ENCODE data around the gene TUBGCP6.

Gene TUBGCP6

DNA sequence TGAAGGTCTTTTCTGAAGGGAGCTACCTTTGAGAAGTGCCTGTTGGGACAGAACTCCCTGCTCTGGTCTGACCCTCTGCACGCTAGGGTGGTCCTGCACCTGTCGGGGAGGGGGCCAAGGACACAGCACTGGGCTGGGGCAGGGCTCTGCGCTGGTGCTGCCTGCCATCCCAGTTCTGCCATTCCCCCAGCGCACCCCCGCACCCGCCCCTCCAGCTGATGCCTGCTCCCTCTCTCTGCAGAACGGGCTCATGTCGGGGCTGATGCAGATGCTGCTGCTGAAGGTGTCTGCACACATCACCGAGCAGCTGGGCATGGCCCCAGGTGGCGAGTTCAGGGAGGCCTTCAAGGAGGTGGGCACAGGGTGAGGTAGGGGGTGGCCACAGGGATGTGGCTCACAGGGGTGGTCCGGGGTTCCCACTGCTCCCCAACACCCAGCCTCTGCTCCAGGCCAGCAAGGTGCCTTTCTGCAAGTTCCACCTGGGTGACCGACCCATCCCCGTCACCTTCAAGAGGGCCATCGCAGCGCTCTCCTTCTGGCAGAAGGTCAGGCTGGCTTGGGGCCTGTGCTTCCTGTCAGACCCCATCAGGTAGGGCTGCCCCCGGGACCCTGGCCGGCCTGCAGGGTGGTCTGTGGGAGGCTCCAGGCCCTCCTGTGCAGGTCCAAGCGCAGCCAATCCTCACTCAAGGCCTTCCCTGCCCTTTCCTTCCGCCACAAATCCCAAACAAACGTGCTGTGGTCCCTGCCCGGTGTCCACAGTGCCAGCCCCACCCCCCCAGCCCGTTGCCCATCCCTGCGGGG lies 47.6 kb downstream of the TUBGCP6 start:
- no peak for DNase-seq (ENCODE audit: low read depth in 2 of 2)

DNA sequence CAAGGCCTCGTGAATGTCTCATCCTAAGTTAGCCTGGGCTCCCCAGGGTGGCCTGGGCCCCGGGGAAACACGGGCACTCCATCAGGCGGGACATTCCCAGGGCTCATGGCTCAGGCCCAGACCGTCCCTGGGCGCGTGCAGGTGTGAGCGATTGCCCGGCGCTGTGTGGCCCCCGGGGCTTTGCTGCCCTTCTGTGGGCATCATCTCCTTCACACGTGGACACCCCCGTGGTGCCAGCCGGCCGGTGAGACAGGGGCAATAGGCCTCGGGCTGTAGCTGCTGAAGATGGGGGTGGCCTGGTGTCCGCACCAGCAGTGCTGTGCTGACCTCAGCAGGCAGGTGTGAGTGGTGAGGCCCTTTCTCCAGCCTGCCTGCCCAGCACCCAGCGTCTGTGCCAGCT lies 48.6 kb downstream of the TUBGCP6 start:
- DNase-seq (ENCODE audit: low read depth in 2 of 2), result no peak

DNA sequence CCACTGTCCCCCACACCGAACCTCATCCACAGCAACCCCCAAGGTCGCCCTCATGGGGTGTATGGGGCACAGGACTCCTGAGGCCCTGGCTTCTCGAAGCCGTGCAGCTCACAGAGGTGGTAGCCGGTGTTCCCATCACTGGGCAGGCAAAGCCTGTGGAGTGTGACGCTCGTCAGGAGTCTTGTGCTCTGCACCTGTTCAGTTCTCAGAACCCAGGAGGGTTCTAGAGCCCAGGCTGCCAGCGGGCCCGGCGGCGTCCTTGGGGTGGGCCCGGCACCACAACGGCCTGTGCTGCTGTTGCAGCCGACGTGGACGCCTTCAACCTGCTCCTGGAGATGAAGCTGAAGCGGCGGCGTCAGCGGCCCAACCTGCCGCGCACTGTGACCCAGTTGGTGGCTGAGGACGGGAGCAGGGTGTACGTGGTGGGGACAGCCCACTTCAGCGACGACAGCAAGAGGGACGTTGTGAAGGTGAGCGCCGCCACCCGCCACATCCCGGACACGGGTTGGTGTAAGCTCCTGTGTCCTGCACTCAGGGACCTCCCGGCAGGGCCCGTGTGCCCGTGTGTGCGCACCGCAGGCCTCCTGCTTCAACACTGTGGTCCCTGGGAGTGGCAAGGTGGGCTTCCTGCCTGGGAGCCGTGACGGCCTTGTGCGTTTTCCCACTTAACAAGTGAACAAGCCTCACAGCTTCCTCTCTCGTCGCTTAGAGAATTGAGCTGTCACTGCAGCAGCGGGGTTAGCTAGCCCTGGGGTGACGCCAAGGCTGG lies 50.6 kb downstream of the TUBGCP6 start:
- DNase-seq (ENCODE audit: low read depth in 2 of 2), result no peak

DNA sequence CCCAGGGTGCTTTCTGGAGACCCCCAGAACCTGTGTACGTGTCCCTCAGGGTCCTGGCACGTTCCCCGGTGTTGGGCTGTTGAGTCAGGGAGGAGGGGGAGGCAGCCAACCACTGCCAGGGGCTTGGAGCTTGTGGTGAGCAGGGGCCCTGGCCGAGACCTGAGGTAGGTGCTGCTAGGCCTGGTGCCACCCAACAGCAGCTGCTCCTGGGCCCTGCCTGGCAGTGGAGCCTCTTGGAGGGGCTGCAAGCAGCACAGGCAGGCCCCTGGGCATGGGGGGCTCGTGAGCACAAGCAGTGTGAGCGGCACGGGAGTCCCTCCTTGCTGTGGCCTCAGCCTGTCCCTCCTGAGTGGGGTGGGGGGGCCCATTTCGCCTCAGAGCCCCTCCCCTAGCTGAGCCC lies 51.2 kb downstream of the TUBGCP6 start:
- no peak for DNase-seq (ENCODE audit: low read depth in 2 of 2)

DNA sequence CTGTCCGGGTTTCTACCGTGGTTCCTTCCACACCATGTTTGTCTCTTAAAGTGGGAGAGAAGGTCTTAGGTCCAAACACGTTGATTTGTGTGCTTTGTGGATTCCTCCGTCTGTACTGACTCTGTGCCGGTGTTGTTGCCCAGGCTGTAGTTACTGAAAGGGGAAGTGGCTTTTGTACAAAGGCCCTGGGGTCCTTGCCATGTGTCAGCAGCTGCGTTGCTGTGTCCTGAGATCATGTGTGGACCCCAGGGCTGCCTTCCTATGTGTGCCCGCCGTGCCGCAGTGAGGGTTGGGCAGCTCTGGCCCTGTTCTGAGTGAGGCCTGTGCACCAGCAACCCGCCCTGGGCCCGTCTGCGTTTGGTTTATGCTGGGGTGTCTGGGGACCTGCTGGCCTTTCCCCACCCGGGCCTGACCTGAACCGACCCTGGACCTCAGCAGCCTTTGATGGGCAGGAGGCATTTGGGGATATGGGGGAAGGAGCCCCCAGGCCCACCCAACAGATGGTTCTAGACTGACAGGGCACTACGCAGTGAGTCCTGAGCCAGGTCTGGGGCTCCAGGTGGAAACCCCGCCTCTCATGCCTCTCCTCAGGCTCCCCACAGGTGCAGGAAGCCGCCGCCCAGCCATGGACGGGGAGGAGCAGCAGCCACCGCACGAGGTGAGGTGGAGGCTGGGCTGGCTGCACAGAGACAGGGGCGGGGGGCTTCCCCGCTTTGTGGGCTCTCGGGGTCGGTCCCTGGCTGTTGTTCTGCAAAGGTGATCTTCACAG lies 52.2 kb downstream of the TUBGCP6 start:
- no peak for DNase-seq (ENCODE audit: low read depth in 2 of 2)

DNA sequence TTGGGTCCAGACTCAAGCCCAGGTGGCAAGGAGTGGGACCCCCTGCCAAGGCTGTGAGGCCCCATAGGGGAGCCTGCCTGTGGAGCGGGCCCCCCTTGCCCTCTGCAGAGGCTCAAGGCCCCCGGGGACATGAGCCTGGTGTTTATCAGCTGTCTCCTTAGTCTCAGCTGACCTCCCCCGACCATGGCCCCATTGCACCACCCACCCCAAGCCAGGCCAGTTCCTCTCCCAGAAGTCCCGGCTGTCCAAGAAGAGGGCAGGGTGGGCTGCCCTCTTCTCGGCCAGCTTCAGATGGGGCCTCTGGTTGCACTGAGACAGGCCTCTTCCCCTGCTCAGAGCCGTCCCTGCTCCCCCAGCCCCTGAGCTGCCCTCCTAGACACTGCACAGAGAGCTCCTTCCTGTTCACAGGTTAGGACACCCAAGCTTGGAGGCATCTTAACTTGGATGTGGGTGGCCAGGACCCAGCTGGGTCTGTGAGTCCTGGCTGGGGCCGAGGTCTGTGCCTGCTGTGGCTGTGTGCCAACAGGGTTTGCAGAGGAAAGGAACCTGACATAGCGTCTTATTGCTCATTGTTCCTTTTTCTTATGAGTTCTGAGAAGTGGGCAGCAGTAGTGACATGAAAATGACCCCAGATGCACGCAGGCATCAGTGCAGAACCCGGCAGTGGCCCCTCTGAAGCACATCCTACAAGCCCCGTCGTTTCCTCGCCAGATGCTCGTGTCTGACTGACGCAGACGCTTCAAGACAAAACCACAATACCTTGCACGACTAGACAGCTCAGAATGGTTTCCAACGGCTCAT lies 53.7 kb downstream of the TUBGCP6 start:
- peak; percentile 59 to 71 for DNase-seq (ENCODE audit: low read depth in 2 of 2)

DNA sequence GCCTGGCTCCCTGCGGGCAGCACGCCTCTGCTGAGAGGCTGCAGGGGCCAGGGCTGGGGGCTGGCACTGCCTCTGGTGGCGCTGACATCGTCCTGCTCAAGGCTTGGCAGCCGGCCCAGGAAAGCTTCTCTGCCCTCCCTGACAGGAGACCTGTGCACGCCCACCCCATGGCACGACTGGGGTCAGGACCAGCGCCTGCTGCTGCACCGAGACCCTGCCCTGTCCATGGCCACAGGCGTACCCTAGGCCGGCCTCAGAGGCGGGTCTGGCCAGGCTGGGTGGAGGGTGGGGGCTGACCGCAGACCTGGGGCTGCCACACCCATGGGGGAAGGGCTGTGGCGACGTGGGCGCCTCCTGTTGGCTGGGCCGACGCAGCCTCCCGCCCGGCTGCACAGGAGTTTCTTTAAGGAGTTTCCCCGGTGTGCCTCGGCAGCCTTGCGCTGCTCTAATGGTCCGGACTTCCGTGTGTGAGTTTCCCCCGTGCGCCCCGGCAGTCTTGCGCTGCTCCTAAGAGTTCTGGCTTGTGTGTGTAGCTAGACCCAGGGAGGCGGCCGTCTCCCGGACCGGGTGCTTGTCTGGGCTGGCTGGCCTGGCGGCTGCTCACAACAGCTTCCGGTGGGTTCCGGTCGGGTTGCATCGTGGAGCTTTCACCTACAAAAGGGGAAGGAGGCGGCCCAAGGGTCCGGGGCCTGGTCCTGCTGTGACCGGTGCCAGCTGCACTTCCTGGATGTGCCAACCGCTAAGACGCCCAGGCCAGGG lies 54.5 kb downstream of the TUBGCP6 start:
- peak; percentile 58 to 67 for DNase-seq (ENCODE audit: low read depth in 2 of 2)

DNA sequence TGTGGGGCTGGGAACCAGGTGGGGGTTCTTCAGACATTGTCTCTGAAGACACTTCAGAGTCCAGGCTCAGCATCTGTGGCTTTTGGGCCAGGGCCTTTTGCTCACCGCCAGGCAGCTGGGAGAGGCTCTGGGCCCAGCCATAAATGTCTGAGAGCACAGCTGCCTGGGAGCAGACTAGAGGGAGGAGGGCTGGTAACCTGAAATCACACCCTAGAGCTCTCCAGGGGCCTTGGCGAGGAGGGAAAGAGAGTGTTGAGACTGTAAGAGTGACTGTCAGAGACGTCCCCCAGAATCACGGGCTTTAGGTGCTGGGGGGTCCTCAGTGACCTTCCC lies 55.0 kb downstream of the TUBGCP6 start:
- no peak for DNase-seq (ENCODE audit: low read depth in 2 of 2)

DNA sequence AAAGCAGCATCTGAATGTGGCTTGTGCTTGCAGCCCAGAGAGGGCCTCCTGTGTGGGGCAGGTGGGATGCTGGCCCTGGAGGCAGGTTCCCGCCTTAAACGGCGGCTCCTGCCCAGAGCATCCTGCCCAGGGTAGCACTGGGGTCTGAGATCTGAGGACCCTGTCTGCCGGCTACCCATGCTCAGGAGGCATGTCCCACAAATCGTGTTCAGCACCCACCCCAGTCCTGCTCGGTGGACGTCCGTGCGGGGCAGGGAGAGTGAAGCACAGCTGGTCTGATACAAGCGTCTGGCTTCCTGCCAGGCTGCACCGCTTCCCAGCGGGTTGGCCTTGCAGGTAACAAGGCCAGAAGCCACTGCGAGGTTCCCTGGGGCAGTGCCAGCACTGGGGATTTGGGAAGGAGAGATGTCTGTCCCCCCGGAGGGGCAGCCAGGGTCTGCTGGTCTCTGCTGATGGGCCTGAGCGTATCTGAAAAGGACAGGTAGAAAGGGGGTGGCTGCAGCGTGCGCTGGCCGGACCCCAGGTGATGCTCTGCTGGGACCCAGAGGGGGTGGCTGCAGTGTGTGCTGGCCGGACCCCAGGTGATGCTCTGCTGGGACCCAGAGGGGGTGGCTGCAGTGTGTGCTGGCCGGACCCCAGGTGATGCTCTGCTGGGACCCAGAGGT lies 55.5 kb downstream of the TUBGCP6 start:
- DNase-seq (ENCODE audit: low read depth in 2 of 2), result no peak

DNA sequence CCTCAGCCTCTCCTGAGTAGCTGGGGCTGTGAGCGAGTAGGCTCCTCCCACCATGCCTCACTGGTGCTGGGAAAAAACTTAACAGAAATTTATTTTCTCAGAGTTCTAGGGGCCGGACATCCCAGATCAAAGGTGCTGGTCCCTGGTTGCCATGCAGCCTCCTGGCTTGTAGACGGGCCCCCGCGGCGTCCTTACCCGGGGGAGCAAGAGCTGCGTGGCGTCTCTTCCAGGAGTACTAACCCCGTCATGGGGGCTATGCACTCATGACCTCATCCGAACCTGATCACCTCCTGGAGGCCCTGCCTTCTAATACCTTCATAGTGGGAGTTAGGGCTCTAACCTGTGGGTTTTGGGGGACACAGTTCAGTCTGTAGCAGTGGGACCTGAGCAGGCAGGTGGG lies 56.5 kb downstream of the TUBGCP6 start:
- DNase-seq (ENCODE audit: low read depth in 2 of 2), result no peak

DNA sequence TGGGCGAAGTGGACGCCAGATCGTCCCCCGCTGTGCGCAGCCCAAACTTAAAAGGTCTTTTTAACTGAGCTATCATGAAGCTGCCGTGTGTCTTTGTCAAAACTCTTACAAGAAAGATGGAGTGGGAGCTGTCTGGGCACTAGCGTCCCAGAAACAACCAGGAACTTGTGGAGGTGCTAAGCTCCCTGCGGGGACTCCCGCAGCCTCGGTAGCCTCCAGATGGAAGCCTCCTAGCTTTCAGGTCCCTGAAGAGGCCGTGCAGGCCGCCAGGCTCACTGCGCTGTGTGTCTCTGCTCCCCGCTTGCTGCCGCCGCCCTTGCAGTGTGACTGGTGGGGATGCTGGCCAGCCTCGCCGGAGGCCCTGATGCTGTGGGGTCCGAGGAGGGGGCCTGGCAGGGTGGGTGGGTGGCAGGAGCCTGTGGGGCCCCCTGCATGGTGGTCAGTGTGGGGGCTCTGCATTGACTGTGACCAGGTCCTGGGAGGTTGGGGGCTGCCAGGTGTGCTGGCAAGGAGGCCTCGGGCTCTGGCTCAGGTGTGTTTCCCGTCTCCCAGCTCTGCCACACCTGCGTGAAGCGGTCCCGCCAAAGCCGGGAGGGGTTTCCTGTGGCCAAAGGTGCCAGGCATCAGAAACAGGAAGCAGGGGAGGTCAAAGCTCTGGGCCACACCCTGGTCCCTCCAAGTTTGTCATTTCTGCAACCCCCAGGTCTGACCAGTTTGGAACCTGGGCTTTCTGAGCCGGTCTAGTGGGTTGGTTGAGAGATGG lies 57.9 kb downstream of the TUBGCP6 start:
- DNase-seq (ENCODE audit: low read depth in 2 of 2), result no peak

DNA sequence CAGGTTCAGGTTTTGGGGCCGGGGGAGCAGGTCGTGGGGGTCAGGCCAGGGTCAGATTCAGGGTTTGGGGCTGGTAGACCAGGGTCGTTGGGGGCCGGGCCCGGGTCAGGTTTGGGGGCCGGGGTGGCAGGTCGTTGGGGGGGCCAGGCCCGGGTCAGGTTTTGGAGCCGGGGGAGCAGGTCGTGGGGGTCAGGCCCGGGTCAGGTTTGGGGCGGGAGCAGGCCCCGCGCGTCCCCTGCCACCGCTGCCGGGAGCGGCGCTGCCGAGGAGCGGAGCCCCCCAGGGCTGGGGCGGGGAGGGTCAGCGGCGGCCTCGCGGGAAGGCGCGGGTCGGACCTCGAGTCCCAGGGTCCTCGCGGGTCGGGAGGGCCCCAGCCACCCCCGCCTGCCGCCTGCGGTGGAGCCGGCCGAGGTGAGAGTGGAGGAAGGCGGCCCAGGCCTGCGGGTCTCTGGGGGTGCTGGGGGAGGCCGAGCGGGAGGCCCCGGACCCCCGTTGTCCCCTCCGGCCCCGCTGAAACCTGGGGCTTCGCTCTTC lies 58.6 kb downstream of the TUBGCP6 start:
- no peak for DNase-seq (ENCODE audit: low read depth in 2 of 2)

DNA sequence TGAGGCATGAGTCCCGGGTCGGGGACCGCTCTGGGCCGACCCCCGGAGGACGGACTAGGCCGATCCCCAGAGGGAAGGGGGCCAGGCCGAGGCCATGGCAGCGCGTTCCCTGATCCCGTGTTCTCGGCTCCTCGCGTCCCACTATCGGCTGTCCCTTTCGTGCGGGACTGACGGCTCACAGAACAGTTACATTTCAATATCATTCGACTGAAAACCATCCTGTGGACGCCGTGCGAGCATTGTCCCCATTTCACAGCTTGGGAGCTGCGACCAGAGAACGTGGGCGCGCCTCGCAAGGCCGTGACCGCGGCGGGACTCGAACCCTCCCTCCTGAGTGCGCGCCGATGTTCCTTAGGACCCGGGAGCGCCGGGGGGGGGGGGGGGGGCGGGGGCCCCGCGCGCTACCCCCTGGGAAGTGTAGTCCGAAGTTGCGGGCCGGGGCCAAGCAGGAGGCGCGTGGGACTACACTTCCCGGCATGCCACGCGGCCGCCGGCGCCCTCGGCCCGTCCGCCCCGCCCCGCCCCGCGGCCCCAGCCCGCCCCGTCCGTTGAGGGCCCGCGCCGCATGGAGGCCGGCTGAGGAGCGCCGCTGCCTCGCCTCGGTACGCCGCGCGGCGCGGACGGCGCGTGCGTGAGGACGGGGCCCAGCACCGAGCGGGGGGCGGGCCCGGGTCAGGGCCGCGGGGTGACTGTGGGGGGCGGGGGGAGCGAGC lies 59.3 kb downstream of the TUBGCP6 start, which contains the start of gene TRABD:
TSS of gene TRABD (plus strand) at position 539 of the 713 bp plus-strand sequence. CDS start 7,148 bp downstream, outside the sequence.
- DNase-seq (ENCODE audit: low read depth in 2 of 2), result peak; percentile 83 to 85

DNA sequence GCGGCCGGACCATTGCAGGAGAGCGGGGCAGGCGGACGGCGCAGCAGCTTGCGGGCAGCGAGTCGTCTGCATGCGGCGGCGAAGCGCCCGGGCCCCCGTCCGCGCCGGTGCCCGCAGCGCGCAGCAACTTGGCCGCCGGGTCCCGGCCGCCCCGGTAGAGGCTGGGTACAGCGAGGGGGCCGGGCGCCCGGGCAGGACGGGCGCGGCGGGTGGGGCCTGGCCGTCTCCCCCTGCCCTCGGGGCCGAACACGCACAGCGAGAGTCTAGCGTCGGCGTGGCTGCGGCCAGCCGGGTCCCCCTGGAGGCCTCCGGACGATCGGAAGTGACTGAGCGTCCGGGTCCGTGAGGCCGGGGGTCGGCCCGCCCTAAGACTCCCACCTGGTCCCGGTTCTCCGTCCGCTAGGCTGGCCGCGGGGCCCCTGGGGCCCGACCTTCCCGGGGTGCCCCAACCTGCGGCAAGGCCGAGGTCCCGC lies 59.9 kb downstream of the TUBGCP6 start:
- no peak for DNase-seq (ENCODE audit: low read depth in 2 of 2)

DNA sequence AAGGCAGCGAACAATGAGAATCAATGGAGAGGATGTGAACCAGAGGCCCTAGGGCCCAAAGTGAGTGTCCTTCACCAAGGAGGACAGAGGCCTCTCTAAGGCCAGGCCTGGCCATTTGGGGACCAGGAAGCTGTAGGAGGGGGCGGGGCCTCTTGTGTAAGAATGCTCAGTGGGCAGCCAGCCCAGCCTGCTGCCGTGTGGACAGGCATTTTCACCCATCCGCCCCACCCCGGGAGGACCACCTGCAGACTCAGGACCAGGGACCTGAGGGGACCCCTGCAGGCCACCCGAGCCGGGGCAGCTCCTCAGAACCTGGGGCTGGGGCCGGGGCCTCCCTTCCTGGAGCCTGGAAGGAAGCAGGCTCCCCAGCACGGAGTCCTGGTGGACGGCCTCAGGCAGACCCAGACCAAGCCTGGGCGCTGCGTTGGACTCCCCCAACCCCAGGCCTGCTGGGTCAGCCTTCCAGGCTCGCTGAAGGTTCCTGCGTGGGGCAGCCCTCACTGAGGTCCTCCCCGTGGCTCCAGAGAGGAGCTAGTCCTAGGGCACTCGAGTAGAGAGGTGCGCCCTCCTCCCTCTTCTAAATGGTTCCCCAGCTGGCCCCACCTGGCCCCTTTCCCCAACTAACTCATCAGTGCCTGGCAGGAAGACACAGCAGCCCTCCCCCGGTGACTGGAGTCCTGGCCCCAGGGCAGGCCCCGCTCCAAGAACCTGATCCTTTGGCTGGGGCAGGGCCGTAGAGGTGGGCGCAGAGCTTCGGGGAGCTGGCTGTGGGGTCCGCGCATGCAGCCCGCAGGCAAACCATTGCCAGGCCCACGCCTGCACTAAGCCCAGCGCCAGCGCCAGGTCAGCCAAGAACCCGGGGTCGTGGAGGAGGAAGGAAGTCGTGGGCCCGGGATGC lies 60.6 kb downstream of the TUBGCP6 start:
- DNase-seq (ENCODE audit: low read depth in 2 of 2), result no peak

DNA sequence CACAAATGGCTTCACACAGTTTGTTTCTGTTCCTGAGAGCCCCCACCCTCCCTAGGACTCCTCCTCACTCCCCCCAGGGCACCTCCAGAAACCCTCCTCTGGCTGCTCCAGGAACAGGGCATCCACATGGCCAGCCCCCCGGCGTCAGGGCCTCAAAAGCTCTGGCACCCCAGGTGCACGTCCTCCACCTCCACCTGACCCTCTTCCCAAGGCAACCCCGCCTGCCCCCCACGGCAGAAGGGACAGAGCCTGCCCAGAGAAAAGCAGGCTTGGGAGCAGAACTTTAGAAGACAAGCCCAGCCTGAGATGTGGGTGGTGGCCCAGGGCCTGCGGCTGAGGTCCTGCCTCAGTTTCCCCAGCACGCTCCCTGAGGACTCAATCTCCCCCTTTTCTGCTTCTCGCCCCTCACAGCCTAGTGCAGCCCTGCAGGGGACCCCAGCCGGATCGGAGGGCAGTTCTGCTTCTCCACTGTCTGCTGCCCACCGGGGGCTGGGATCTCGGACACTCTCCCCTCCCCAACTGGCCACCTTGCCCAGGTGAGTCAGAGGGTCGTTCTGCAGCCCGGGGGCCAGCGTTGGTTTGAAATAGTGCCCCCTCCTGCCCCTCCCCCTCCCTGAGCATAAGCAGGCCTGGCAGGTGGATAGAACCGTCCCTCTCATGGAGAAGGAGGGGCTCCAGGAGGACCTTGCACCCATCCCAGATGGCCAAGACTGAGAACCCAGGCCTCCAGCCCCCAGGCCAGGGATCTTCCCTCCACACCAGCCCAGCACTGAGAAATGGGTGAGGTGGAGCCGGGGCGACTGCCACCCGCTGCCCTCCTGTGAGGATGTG lies 61.5 kb downstream of the TUBGCP6 start:
- no peak for DNase-seq (ENCODE audit: low read depth in 2 of 2)

All from stimulated activated CD4-positive, alpha-beta T cell treated with anti-CD3 and anti-CD28 coated beads, Interleukin-15, amount 100 ng/mL, for 48 hours (primary cell).